GM23338 (cell line): ENCODE measurements around the gene METTL21C. TPM values are rescaled to one million over a fixed set of nuclear protein-coding genes. Genes with fewer than 3 reads are reported as not detected.

Experiments
- ATAC-seq: fragments of 200-7000 bp; cut with Tn5 transposase; 3 replicates; pipeline ENCODE4 v1.9.1; 2020
- DNase-seq: peaks from one replicate; pipeline ENCODE4 v3.0.0-alpha.2; 2015; ENCODE audit warnings: low spot score
- H2AFZ ChIP-seq: fragments of 200-600 bp; sonication (generic); 2 replicates; pipeline ENCODE4 v1.8.0; 2016; ENCODE audit warnings: antibody characterized with exemption, mild to moderate bottlenecking, moderate library complexity
- H3F3A ChIP-seq: fragments of 200-600 bp; sonication (generic); replicated peaks from 2 replicates; pipeline ENCODE4 v1.8.0; 2017; ENCODE audit warnings: antibody characterized with exemption, mixed run types, low read depth
- H3K27ac ChIP-seq: fragments of 200-600 bp; sonication (generic); 2 replicates; pipeline ENCODE4 v1.6.1; 2016; ENCODE audit warnings: low read depth
- H3K27me3 ChIP-seq: fragments of 200-600 bp; sonication (generic); 2 replicates; pipeline ENCODE4 v1.8.0; 2016; ENCODE audit warnings: mild to moderate bottlenecking, mixed run types, moderate library complexity; ENCODE audit not compliant: insufficient read depth
- H3K36me3 ChIP-seq: fragments of 200-600 bp; sonication (generic); 2 replicates; pipeline ENCODE4 v1.8.0; 2016; ENCODE audit warnings: mild to moderate bottlenecking; ENCODE audit not compliant: insufficient read depth
- H3K4me1 ChIP-seq: fragments of 200-600 bp; sonication (generic); 2 replicates; pipeline ENCODE4 v1.8.0; 2016; ENCODE audit warnings: mild to moderate bottlenecking, moderate library complexity; ENCODE audit not compliant: insufficient read depth
- H3K4me2 ChIP-seq: fragments of 200-600 bp; sonication (generic); 2 replicates; pipeline ENCODE4 v1.7.1; 2017; ENCODE audit warnings: mixed run types
- H3K4me3 ChIP-seq: fragments of 200-600 bp; sonication (generic); 2 replicates; pipeline ENCODE4 v1.6.1; 2016; ENCODE audit warnings: mixed run types
- H3K79me2 ChIP-seq: fragments of 200-600 bp; sonication (generic); replicated peaks from 2 replicates; pipeline ENCODE4 v1.8.0; 2017; ENCODE audit warnings: mild to moderate bottlenecking; ENCODE audit not compliant: insufficient read depth
- H3K9me2 ChIP-seq: fragments of 200-600 bp; sonication (generic); 2 replicates; pipeline ENCODE4 v1.8.0; 2017; ENCODE audit not compliant: insufficient read depth
- H4K20me1 ChIP-seq: fragments of 200-600 bp; sonication (generic); replicated peaks from 2 replicates; pipeline ENCODE4 v1.8.0; 2017; ENCODE audit warnings: mild to moderate bottlenecking; ENCODE audit not compliant: insufficient read depth
- H3K27ac Mint-ChIP-seq: 2 replicates; pipeline ENCODE4 v1.8.0; 2020; ENCODE audit warnings: inconsistent platforms, mild to moderate bottlenecking, moderate library complexity, mixed read lengths
- H3K27me3 Mint-ChIP-seq: 3 replicates; pipeline ENCODE4 v1.8.0; 2022; ENCODE audit warnings: low read depth, mild to moderate bottlenecking, moderate library complexity, mixed read lengths, inconsistent platforms; ENCODE audit not compliant: insufficient read depth, poor library complexity
- H3K36me3 Mint-ChIP-seq: 3 replicates; pipeline ENCODE4 v1.8.0; 2021; ENCODE audit warnings: low read depth, mild to moderate bottlenecking, inconsistent platforms, moderate library complexity, mixed read lengths
- H3K4me1 Mint-ChIP-seq: 3 replicates; pipeline ENCODE4 v1.8.0; 2020; ENCODE audit warnings: mild to moderate bottlenecking, inconsistent platforms, mixed read lengths
- H3K4me3 Mint-ChIP-seq: 3 replicates; pipeline ENCODE4 v1.8.0; 2021; ENCODE audit warnings: moderate library complexity, mild to moderate bottlenecking, inconsistent platforms, mixed read lengths
- H3K9me3 Mint-ChIP-seq: 3 replicates; pipeline ENCODE4 v1.8.0; 2020; ENCODE audit warnings: moderate library complexity, mild to moderate bottlenecking, inconsistent platforms, mixed read lengths
- EZH2phosphoT487 ChIP-seq: fragments of 200-600 bp; sonication (generic); IDR thresholded peaks from one replicate; pipeline ENCODE4 v1.8.1; 2018; ENCODE audit warnings: antibody characterized with exemption; ENCODE audit not compliant: unreplicated experiment
- JUNB ChIP-seq: IDR thresholded peaks from one replicate; pipeline ENCODE4 v1.6.1; 2016; ENCODE audit warnings: antibody characterized with exemption; ENCODE audit not compliant: unreplicated experiment
- NANOG ChIP-seq: IDR thresholded peaks from 2 replicates; pipeline ENCODE4 v1.6.1; 2016; ENCODE audit warnings: antibody characterized with exemption, borderline replicate concordance
- POLR2AphosphoS5 ChIP-seq: IDR thresholded peaks from 2 replicates; pipeline ENCODE4 v1.6.1; 2016; ENCODE audit warnings: antibody characterized with exemption, low read depth
- STAT1 ChIP-seq: IDR thresholded peaks from one replicate; pipeline ENCODE4 v1.6.1; 2016; ENCODE audit warnings: antibody characterized with exemption; ENCODE audit not compliant: unreplicated experiment
- ZNF114 ChIP-seq: fragments of 250-450 bp; sonication (Bioruptor Pico); IDR thresholded peaks from 2 replicates; pipeline ENCODE4 v1.5.0; 2020; ENCODE audit warnings: mild to moderate bottlenecking, moderate library complexity
- ZNF331 ChIP-seq: fragments of 250-450 bp; sonication (Bioruptor Pico); IDR thresholded peaks from 2 replicates; pipeline ENCODE4 v1.5.0; 2020; ENCODE audit warnings: low read depth, mild to moderate bottlenecking, moderate library complexity
- polyA plus RNA-seq: library from polyadenylated mRNA; unstranded; fragments of >200 nt; fragmentation: Nextera tagmentation; extraction: Ambion mirVana; gene quantifications from 2 replicates; pipeline ENCODE4 v1.2.1, GENCODE V29; 2016
- total RNA-seq: library from RNA; depleted of rRNA; stranded (reverse); fragments of >200 nt; shearing (Covaris generic); gene quantifications from 2 replicates; pipeline ENCODE4 v1.2.3, GENCODE V29; 2014
- TF ChIP-seq, protein P1 (sequence below): IDR thresholded peaks from 2 replicates; pipeline ENCODE4 v1.6.1; 2016; ENCODE audit warnings: antibody characterized with exemption
- TF ChIP-seq, protein P2 (sequence below): fragments of 250-450 bp; sonication (Bioruptor Pico); IDR thresholded peaks from 2 replicates; pipeline ENCODE4 v1.5.0; 2020; ENCODE audit warnings: mild to moderate bottlenecking, moderate library complexity

The METTL21C gene
- total and polyA plus RNA-seq, 2 experiments from 2014 or later: not detected

DNA sequence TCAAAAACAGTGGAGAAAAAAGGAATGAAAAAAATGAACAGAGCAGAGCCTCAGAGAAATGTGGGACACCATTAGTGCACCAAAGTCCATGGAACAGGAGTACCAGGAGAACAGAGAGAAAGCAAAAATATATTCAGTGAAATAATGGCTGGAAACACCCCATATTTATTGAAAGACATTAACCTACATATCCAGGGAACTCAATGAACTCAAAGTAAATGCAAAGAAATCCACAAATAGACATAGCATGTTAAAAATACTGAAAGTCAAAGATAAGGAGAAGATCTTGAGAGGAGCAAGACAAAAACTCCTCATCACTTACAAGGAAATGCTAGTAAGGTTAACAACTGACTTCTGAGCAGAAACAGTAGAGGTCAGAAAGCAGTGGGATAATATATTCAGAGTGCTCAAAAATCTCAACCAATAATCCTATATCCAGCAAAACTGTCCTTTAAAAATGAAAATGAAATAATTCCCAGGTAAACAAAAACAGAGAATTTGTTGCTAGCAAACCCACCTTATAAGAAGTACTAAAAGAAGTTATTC is 35.6 kb downstream of the METTL21C start:
- Histone ChIP-seq H3K79me2 (no peaks in the 10 kb centered on the region), H3K27ac (no peak overlapping the region), H3K27me3 (no peaks in the 10 kb centered on the region), H3K36me3 (peaks cover 10% of the 10 kb centered on the region; the same call in 1 of the 2 replicates), H3K4me1 (no peaks in the 10 kb centered on the region), H3K4me2 (no peak overlapping the region), H2AFZ (no peak overlapping the region), H4K20me1 (no peaks in the 10 kb centered on the region), H3K9me2 (no peaks in the 10 kb centered on the region), H3F3A (no peaks in the 10 kb centered on the region), H3K4me3 (no peak overlapping the region)
- Mint-ChIP-seq H3K36me3 (peaks cover 46% of the 10 kb centered on the region), H3K4me1 (no peaks in the 10 kb centered on the region), H3K4me3 (no peak overlapping the region), H3K27me3 (no peaks in the 10 kb centered on the region), H3K27ac (no peak overlapping the region), H3K9me3 (no peaks in the 10 kb centered on the region)
- TF ChIP-seq POLR2AphosphoS5: no peak
- TF ChIP-seq, protein P1, sequence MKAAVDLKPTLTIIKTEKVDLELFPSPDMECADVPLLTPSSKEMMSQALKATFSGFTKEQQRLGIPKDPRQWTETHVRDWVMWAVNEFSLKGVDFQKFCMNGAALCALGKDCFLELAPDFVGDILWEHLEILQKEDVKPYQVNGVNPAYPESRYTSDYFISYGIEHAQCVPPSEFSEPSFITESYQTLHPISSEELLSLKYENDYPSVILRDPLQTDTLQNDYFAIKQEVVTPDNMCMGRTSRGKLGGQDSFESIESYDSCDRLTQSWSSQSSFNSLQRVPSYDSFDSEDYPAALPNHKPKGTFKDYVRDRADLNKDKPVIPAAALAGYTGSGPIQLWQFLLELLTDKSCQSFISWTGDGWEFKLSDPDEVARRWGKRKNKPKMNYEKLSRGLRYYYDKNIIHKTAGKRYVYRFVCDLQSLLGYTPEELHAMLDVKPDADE: no peak
- TF ChIP-seq EZH2phosphoT487: no peak
- no peak for TF ChIP-seq STAT1
- TF ChIP-seq, protein P2, sequence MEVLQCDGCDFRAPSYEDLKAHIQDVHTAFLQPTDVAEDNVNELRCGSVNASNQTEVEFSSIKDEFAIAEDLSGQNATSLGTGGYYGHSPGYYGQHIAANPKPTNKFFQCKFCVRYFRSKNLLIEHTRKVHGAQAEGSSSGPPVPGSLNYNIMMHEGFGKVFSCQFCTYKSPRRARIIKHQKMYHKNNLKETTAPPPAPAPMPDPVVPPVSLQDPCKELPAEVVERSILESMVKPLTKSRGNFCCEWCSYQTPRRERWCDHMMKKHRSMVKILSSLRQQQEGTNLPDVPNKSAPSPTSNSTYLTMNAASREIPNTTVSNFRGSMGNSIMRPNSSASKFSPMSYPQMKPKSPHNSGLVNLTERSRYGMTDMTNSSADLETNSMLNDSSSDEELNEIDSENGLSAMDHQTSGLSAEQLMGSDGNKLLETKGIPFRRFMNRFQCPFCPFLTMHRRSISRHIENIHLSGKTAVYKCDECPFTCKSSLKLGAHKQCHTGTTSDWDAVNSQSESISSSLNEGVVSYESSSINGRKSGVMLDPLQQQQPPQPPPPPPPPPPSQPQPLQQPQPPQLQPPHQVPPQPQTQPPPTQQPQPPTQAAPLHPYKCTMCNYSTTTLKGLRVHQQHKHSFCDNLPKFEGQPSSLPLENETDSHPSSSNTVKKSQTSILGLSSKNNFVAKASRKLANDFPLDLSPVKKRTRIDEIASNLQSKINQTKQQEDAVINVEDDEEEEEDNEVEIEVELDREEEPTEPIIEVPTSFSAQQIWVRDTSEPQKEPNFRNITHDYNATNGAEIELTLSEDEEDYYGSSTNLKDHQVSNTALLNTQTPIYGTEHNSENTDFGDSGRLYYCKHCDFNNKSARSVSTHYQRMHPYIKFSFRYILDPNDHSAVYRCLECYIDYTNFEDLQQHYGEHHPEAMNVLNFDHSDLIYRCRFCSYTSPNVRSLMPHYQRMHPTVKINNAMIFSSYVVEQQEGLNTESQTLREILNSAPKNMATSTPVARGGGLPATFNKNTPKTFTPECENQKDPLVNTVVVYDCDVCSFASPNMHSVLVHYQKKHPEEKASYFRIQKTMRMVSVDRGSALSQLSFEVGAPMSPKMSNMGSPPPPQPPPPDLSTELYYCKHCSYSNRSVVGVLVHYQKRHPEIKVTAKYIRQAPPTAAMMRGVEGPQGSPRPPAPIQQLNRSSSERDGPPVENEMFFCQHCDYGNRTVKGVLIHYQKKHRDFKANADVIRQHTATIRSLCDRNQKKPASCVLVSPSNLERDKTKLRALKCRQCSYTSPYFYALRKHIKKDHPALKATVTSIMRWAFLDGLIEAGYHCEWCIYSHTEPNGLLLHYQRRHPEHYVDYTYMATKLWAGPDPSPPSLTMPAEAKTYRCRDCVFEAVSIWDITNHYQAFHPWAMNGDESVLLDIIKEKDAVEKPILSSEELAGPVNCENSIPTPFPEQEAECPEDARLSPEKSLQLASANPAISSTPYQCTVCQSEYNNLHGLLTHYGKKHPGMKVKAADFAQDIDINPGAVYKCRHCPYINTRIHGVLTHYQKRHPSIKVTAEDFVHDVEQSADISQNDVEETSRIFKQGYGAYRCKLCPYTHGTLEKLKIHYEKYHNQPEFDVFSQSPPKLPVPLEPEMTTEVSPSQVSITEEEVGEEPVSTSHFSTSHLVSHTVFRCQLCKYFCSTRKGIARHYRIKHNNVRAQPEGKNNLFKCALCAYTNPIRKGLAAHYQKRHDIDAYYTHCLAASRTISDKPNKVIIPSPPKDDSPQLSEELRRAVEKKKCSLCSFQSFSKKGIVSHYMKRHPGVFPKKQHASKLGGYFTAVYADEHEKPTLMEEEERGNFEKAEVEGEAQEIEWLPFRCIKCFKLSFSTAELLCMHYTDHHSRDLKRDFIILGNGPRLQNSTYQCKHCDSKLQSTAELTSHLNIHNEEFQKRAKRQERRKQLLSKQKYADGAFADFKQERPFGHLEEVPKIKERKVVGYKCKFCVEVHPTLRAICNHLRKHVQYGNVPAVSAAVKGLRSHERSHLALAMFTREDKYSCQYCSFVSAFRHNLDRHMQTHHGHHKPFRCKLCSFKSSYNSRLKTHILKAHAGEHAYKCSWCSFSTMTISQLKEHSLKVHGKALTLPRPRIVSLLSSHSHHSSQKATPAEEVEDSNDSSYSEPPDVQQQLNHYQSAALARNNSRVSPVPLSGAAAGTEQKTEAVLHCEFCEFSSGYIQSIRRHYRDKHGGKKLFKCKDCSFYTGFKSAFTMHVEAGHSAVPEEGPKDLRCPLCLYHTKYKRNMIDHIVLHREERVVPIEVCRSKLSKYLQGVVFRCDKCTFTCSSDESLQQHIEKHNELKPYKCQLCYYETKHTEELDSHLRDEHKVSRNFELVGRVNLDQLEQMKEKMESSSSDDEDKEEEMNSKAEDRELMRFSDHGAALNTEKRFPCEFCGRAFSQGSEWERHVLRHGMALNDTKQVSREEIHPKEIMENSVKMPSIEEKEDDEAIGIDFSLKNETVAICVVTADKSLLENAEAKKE (CRISPR knock-in tag): no peak
- TF ChIP-seq ZNF331 (CRISPR knock-in tag): no peak
- TF ChIP-seq JUNB: no peak
- TF ChIP-seq NANOG: no peak
- TF ChIP-seq ZNF114 (CRISPR knock-in tag): no peak
- ATAC-seq (no peak), DNase-seq (no peak)
